HG03457 (cell line): Measurements from ENCODE around the gene KRT86.
"Not testable (repeated sequence)": the region's sequence is repeated elsewhere in the genome, so short reads cannot be mapped to it uniquely, and the experiment has no call there.

ENCODE experiments used
- ATAC-seq: cut with Tn5 transposase; IDR thresholded peaks from one replicate; pipeline ENCODE4 v1.9.1; 2021; ENCODE audit warnings: moderate number of reproducible peaks; ENCODE audit not compliant: unreplicated experiment

KRT86 gene

DNA sequence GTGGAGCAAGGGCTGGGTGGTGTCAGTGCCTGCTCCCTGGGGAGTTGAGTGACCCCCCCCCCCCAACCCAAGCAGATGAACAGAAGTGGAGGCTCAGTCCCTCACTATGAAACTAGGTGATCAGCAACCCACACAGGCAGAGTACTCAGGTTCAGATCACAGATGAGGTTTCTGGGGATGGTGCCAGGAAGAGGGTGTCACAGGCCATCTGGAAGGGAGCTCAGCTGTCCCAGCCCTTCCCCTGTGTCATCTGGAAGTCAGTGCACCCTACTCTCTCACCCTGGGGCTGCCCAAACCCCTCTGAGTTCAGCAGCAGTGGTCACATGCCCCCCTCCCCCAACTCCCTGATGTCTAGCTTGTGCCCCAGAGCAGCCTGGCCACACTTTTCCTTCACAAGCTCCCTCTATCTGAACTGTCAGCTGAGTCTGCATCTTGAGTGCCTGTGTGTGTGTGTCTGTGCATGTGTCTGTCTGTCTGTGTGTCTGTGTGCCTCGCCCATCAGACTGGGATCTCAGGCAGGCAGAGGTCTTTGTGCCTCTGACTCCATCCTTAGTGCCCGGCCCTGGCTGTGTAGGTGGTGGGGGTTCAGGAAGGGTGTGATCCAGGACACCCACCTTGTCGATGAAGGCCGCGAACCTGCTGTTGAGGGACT is 16.2 kb downstream of the KRT86 start:
- not testable (repeated sequence) for ATAC-seq

GRCh38 chr12:52291267-52291935 is 17.0 kb downstream of the KRT86 start, which contains the start of gene KRT81:
TSS of gene KRT81 (minus strand) at chr12:52291534. CDS start at chr12:52291465, 69 bp downstream.
- no peak for ATAC-seq

GRCh38 chr12:52293926-52294325 is 19.5 kb downstream of the KRT86 start:
- ATAC-seq: no peak

DNA sequence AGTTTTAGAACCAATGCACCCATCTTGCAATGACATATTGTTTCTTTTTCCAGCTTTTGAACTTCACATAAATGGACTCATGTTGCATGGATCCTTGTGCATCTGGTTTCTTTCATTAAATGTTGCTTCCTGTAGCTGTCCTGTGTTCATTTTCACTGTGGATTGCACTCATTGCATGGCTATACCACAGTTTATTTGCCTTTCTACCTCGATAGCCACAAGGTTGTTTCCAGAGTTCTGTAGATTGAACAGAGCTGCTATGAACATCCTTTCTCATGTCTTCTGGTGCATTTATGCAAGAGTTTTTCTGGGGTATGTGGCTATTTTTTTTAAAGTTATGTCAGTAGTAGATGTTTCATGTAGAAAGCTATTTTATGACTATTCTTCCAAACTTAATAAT is 20.4 kb downstream of the KRT86 start:
- ATAC-seq: no peak

- no peak for ATAC-seq
Observed at GRCh38 chr12:52295663-52296062, 21.2 kb downstream of the KRT86 start.

DNA sequence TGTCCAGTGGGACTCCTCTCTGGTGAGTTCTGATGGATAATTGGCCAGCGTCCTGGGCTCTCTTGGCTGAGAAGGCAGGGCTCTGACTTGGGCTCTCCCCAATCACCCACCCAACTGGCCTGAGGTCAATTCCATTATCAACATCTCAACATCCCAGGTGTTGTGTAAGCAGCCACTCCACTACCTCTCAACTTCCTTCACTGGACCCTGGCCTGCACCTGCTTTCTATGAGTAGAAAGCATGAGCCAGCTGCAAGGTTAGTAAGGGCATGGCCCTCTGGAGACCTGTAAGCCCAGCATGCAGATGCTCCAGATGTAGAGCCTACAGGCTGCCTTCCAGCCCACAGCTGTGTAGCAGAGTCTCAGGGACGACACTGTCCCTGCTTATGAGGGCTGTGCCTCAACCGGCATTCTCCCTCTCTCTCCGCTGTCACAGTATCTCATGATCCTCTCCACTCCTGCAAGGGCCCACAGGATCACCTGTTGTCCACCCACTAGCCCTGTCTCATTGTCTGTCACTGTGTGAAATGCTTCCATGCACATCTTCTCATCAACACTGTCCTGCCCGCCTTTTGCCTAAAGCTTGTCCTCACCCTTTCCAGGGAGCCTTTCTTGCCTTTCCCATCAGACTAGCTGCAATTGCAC is 22.2 kb downstream of the KRT86 start:
- no peak for ATAC-seq

- no peak for ATAC-seq
Observed at GRCh38 chr12:52298677-52299190, 24.3 kb downstream of the KRT86 start.

GRCh38 chr12:52300796-52301691 is 26.6 kb downstream of the KRT86 start:
- no peak for ATAC-seq

GRCh38 chr12:52301721-52302120 is 27.3 kb downstream of the KRT86 start:
- not testable (repeated sequence) for ATAC-seq

GRCh38 chr12:52302242-52302914 is 27.9 kb downstream of the KRT86 start:
- not testable (repeated sequence) for ATAC-seq

DNA sequence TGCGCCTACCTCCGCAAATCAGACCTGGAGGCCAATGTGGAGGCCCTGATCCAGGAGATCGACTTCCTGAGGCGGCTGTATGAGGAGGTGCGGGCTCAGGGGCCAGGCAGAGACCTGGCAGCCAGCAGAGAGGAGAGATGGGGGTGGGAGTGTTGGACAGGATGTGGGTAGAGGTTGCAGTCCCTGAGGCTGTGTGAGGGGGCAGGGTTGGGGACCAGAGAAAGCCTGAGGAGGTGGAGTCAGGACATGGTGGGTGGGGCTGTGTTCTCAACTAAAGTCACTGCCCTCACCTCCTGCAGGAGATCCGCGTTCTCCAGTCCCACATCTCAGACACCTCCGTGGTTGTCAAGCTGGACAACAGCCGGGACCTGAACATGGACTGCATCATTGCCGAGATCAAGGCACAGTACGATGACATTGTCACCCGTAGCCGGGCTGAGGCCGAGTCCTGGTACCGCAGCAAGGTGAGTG is 30.5 kb downstream of the KRT86 start:
- peak; percentile 75 for ATAC-seq

DNA sequence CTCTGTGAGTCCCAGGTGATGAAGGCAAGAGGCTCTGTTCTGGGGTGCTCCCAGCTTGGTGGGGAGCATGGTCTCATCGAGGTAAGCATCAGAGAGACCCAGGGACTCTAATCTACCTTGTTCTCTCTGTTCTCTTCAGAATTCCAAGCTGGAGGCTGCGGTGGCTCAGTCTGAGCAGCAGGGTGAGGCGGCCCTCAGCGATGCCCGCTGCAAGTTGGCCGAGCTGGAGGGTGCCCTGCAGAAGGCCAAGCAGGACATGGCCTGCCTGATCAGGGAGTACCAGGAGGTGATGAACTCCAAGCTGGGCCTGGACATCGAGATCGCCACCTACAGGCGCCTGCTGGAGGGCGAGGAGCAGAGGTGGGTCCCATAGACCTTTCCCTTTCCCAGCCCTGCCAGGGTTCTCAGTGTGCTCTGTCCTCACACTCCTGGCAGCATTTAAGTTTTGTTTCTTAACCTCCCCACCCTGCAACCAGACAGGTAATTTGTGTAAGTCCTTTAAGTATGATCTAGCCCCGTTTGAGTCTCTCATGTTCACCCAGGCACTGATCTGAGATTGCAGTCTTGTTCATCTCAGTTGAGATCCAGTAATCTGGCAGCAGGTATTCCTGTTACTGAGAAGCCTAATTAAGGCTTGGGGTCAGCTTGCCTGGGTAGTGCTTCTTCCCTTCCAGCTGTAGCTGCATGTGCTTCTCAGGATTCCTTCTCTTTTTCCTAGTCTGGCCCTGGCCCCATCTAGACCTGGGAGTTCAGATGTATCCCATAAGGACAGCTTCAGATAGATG is 31.7 kb downstream of the KRT86 start:
- ATAC-seq: no peak

- no peak for ATAC-seq
Observed at GRCh38 chr12:52306731-52307130, 32.3 kb downstream of the KRT86 start.

DNA sequence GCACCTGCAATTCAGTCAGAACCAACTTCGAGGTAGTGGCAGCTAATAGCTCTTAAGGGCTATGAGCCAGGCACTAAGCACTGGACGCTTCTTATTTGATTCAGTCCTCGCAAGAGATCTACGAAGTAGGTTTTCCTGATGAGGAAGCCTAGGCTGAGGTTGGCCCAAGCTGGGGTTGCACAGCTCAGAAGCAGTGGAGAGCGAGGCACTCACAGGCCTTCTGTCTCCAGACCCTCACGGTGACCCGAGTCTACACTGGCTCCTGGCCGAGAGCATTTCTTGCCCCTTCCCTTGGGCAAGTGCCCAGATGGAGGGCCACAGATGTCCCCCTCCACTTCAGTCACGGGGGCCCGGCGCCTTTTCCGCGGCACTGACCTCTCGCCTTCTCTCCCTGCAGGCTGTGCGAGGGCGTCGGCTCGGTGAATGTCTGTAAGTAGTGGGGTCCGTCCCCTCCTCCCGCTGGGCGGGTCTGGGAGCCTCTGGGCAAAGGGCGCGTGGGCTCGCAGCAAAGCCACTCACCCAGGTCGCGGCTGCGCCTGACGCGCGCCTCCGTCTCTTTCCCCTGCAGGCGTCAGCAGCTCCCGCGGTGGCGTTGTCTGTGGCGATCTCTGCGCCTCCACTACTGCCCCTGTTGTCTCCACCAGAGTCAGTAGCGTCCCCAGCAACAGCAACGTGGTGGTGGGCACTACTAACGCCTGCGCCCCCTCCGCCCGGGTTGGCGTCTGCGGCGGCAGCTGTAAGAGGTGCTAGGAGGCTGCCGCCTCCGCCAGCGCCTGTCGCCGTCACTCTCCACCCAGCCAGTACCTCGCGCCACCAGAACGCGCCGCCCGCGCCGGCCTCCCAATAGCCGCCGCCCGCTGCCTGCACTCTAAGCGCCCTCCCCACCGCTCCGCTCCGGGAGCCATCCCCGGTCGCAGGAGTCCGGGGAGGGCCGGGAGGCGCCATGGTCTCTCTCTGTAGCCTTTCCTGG is 33.7 kb downstream of the KRT86 start:
- no peak for ATAC-seq

DNA sequence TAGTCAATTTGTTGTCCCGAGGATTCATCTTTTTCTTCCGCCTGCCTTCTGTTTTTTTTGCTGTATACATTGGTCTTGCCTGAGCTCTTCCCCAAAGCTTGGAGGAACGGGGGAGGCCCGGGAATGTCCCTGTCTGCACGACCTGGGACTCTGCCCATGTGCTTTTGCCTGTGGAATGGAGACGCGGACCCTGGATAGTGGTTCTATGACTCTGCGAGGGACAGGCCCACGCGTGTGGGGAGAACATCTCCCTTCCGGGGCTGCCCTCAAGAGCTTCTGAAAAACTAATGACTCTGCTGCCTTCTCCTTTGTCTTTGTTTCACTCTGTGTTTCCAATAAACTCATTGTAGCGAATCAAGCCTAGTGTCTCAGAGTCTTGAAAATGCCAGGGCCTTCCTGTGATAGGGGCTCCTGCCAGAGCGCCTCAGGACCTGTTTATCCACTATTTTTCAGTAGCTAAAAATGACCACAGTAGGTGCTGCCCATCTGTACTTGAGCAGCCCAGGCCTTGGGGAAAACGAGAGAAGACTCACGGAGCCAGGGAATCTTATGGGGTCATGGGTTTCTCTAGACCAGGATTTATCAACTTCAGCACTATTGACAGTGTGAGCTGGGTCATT is 34.5 kb downstream of the KRT86 start:
- ATAC-seq: no peak

- no peak for ATAC-seq
Observed at GRCh38 chr12:52310622-52311284, 36.3 kb downstream of the KRT86 start.

DNA sequence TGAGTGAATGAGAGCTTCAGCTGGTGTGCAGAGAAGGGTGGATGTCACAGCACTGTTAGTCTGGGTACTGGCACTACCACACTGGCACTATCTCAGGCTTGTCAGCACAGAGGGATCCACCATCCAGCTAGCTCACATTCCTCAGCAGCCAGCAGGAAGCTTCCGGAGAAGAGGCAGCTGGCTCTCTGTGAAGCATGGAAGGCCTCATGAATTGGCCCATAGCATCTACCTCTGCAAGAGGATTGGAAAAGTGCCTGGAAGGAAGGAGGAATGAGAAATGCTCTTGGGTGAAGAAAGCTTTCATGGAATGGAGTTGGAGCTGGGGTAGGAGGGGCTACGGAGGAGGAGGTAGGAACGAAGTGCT is 36.8 kb downstream of the KRT86 start:
- no peak for ATAC-seq
